HEK293T (cell line): ENCODE measurements around the gene CSF3R.
"Not testable (repeated sequence)": the region's sequence is repeated elsewhere in the genome, so short reads cannot be mapped to it uniquely, and the experiment has no call there.

Experiments used
- CTCF ChIA-PET: fragments of 350-600 bp; formaldehyde crosslinking; extraction: SDS; loops from one replicate; lab custom pipeline; 2021; ENCODE audit warnings: antibody characterized with exemption, inconsistent platforms; lab: Yijun Ruan, JAX
- POLR2A ChIA-PET: fragments of 350-600 bp; formaldehyde crosslinking; extraction: SDS; loops from one replicate; lab custom pipeline; 2020; ENCODE audit warnings: antibody characterized with exemption, inconsistent platforms; lab: Yijun Ruan, JAX
- DNase-seq: peaks from one replicate; pipeline ENCODE4 v3.0.0; 2012; ENCODE audit warnings: mixed read lengths; ENCODE audit errors: extremely low spot score
- ARNT ChIP-seq: fragments of 450-650 bp; IDR thresholded peaks from 2 replicates; pipeline ENCODE4 v1.6.1; 2017; ENCODE audit warnings: mild to moderate bottlenecking
- BHLHE40 ChIP-seq: fragments of 450-650 bp; IDR thresholded peaks from 2 replicates; pipeline ENCODE4 v1.6.1; 2016; ENCODE audit warnings: mild to moderate bottlenecking, moderate library complexity, borderline replicate concordance
- CTBP1 ChIP-seq: fragments of 450-650 bp; IDR thresholded peaks from 2 replicates; pipeline ENCODE4 v1.6.1; 2016; ENCODE audit warnings: borderline replicate concordance
- ELF4 ChIP-seq: fragments of 450-650 bp; IDR thresholded peaks from 2 replicates; pipeline ENCODE4 v1.6.1; 2017; ENCODE audit warnings: antibody characterized with exemption
- FOXA1 ChIP-seq: fragments of 450-650 bp; IDR thresholded peaks from 2 replicates; pipeline ENCODE4 v1.6.1; 2016; ENCODE audit warnings: mild to moderate bottlenecking
- FOXK2 ChIP-seq: fragments of 450-650 bp; IDR thresholded peaks from 2 replicates; pipeline ENCODE4 v1.6.1; 2016; ENCODE audit warnings: mild to moderate bottlenecking
- FOXM1 ChIP-seq: fragments of 450-650 bp; IDR thresholded peaks from 2 replicates; pipeline ENCODE4 v1.6.1; 2017; ENCODE audit warnings: mild to moderate bottlenecking, borderline replicate concordance
- HDGF ChIP-seq: fragments of 450-650 bp; IDR thresholded peaks from 2 replicates; pipeline ENCODE4 v1.6.1; 2017; ENCODE audit warnings: antibody characterized with exemption, borderline replicate concordance
- L3MBTL2 ChIP-seq: fragments of 450-650 bp; conservative IDR thresholded peaks from 2 replicates; pipeline ENCODE4 v1.6.1; 2016; ENCODE audit warnings: mild to moderate bottlenecking
- LEF1 ChIP-seq: fragments of 450-650 bp; IDR thresholded peaks from 2 replicates; pipeline ENCODE4 v1.6.1; 2017; ENCODE audit warnings: mild to moderate bottlenecking, borderline replicate concordance
- NFRKB ChIP-seq: fragments of 450-650 bp; IDR thresholded peaks from 2 replicates; pipeline ENCODE4 v1.6.1; 2016; ENCODE audit warnings: mild to moderate bottlenecking, moderate library complexity
- SP1 ChIP-seq: fragments of 450-650 bp; IDR thresholded peaks from 2 replicates; pipeline ENCODE4 v1.6.1; 2017
- SUZ12 ChIP-seq: fragments of 450-650 bp; IDR thresholded peaks from 2 replicates; pipeline ENCODE4 v1.6.1; 2016; ENCODE audit warnings: mild to moderate bottlenecking
- TARDBP ChIP-seq: fragments of 450-650 bp; IDR thresholded peaks from 2 replicates; pipeline ENCODE4 v1.6.1; 2016
- ZNF384 ChIP-seq: fragments of 450-650 bp; IDR thresholded peaks from 2 replicates; pipeline ENCODE4 v1.6.1; 2016
- TF ChIP-seq, protein P1 (sequence below): fragments of 450-650 bp; IDR thresholded peaks from 2 replicates; pipeline ENCODE4 v1.6.1; 2016

Gene CSF3R

GRCh38 chr1:36515315-36516138 is 32.8 kb upstream of the CSF3R start:
- ChIA-PET CTCF (interaction anchor here (0.5 to 1.9 kb wide), 20 partner anchors 9 to 381 kb away, joined by 3 to 12 read pairs (median 4); partner anchors contain the start of gene OSCP1), POLR2A (interaction anchor here (1.0 to 1.5 kb wide), 2 partner anchors 51 to 65 kb away, joined by 3 to 7 read pairs (median 4); partner anchors contain the start of genes MRPS15 and OSCP1)
- TF ChIP-seq NFRKB, result no peak
- TF ChIP-seq ARNT, result no peak
- no peak for TF ChIP-seq ELF4
- no peak for TF ChIP-seq BHLHE40
- TF ChIP-seq TARDBP, result no peak
- no peak for TF ChIP-seq SUZ12
- no peak for TF ChIP-seq FOXK2
- TF ChIP-seq HDGF, result no peak
- no peak for DNase-seq

GRCh38 chr1:36514501-36514900 is 31.8 kb upstream of the CSF3R start:
- TF ChIP-seq CTBP1 (no peak), ARNT (no peak), SUZ12 (no peak), FOXM1 (no peak), FOXA1 (no peak), BHLHE40 (no peak), FOXK2 (no peak), ZNF384 (no peak), NFRKB (no peak), HDGF (no peak), LEF1 (no peak), TARDBP (no peak), SP1 (no peak), ELF4 (no peak), L3MBTL2 (no peak)
- TF ChIP-seq, protein P1, sequence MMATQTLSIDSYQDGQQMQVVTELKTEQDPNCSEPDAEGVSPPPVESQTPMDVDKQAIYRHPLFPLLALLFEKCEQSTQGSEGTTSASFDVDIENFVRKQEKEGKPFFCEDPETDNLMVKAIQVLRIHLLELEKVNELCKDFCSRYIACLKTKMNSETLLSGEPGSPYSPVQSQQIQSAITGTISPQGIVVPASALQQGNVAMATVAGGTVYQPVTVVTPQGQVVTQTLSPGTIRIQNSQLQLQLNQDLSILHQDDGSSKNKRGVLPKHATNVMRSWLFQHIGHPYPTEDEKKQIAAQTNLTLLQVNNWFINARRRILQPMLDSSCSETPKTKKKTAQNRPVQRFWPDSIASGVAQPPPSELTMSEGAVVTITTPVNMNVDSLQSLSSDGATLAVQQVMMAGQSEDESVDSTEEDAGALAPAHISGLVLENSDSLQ, result no peak

DNA sequence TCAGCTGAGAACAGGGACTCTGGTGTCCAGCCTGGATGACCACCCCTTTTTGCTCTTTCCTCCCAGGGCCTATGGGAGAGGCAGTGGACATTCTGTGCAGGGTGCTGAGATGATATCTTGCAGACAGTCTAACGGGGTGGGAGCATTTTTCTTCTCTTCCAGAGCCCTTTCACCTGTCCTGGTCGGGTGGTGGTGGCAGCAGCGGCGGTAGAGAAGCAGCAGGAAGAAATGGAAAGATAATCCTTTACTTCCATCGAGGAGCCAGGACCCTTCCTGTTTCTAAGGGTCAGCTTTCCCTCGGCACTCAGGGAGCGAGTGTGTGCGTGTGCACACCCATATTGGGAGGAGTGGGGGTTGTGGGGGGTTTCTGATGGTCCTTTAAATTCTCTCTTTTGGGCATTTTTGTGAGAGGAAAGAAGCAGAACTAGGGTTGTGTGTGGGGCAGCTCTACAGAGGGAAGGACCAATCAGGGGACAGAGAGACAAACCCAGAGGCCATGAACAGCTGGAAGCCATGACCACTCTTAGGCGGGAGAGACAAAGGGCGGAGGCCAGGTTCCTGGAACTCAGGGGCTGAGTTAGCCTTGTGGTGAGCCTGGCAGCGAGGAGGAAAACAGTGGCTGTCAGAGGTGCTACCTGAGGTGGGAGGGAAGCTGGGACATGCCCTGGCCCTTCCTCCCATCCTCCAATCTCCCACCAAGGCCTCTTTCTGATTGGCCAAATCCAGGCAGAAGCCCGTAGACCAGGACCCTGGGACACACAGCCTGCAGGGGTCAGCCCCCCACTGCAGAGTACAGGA is 31.2 kb upstream of the CSF3R start:
- POLR2A ChIA-PET, result no interaction called here
- CTCF ChIA-PET, result interaction anchor here (1.0 kb wide), 1 partner anchor 12 kb away, joined by 3 read pairs; no protein-coding TSS in a partner anchor
- DNase-seq, result no peak
- TF ChIP-seq FOXK2 (no peak), NFRKB (no peak)

More at GRCh38 chr1:36514501-36514900, 31.8 kb upstream of the CSF3R start:
- CTCF ChIA-PET, result interaction anchor here (0.5 to 1.1 kb wide), 3 partner anchors 12 to 41 kb away, joined by 3 read pairs; no protein-coding TSS in a partner anchor
- DNase-seq, result no peak
- POLR2A ChIA-PET, result interaction anchor here (1.0 to 1.1 kb wide), 2 partner anchors 50 to 64 kb away, joined by 3 to 4 read pairs; partner anchors contain the start of genes MRPS15 and OSCP1

GRCh38 chr1:36512842-36513241 is 30.1 kb upstream of the CSF3R start:
- no peak for DNase-seq
- ChIA-PET CTCF (no interaction called here), POLR2A (no interaction called here)
- no peak for TF ChIP-seq L3MBTL2
- no peak for TF ChIP-seq FOXK2
- TF ChIP-seq FOXM1, result no peak
- no peak for TF ChIP-seq ELF4
- TF ChIP-seq SUZ12, result no peak
- no peak for TF ChIP-seq HDGF
- TF ChIP-seq, protein P1, result no peak
- no peak for TF ChIP-seq SP1
- no peak for TF ChIP-seq BHLHE40
- TF ChIP-seq LEF1, result no peak
- TF ChIP-seq ZNF384, result no peak
- TF ChIP-seq FOXA1, result no peak
- TF ChIP-seq ARNT, result no peak
- no peak for TF ChIP-seq CTBP1

GRCh38 chr1:36511804-36512798 is 29.4 kb upstream of the CSF3R start:
- ChIA-PET POLR2A (no interaction called here), CTCF (no interaction called here)
- no peak for DNase-seq
- TF ChIP-seq ELF4 (no peak), FOXK2 (no peak)
- TF ChIP-seq, protein P1, result no peak

- DNase-seq, POLR2A ChIA-PET, CTCF ChIA-PET: not testable (repeated sequence)
Observed at GRCh38 chr1:36511220-36511619, 28.5 kb upstream of the CSF3R start.
